HepG2 (cell line): ENCODE measurements around the gene CDC6. TPM values are rescaled to one million over a fixed set of nuclear protein-coding genes. Genes with fewer than 3 reads are reported as not detected.
A peak's percentile ranks its signal among the peaks of the same experiment; 100 is the strongest.

ENCODE experiments used
- ATAC-seq: fragments of 200-7000 bp; cut with Tn5 transposase; 3 replicates; pipeline ENCODE4 v1.9.1; 2020; ENCODE audit warnings: mild to moderate bottlenecking, moderate library complexity
- BruUV-seq: library from RNA; stranded (reverse); fragments of 400-500 nt; replicated peaks from 2 replicates; lab custom pipeline; 2021; lab: Mats Ljungman, UMichigan
- CTCF ChIA-PET: fragments of 300-600 bp; formaldehyde crosslinking; extraction: SDS; loops from one replicate; lab custom pipeline; 2021; ENCODE audit warnings: low total read pairs, inconsistent platforms, low intra/inter-chr PET ratio; lab: Yijun Ruan, JAX
- POLR2A ChIA-PET: fragments of 350-600 bp; sonication (Branson Sonifier 250); formaldehyde crosslinking; loops from one replicate; lab custom pipeline; 2020; ENCODE audit warnings: antibody characterized with exemption, inconsistent platforms; lab: Yijun Ruan, JAX
- DNase-seq: peaks from one replicate; pipeline ENCODE4 v3.0.0-alpha.2; 2015; ENCODE audit warnings: low spot score
- FAIRE-seq: peaks from 3 replicates; lab custom pipeline; 2011; peaks lifted over from hg19 to GRCh38; lab: Jason Lieb, UNC
- H2AFZ ChIP-seq: one replicate; pipeline ENCODE4 v1.6.1; 2011; ENCODE audit warnings: low read length, inconsistent platforms
- H3K27ac ChIP-seq: fragments of 300-600 bp; 3 replicates; pipeline ENCODE4 v1.8.0; 2011; ENCODE audit warnings: mixed run types, mild to moderate bottlenecking, mixed read lengths, low read length, inconsistent platforms; ENCODE audit not compliant: insufficient read depth; ENCODE audit errors: extremely low read length
- H3K27me3 ChIP-seq, 2 experiments: fragments of 200-600 bp in 1 of 2; 2 replicates in 1 of 2; 3 replicates in 1 of 2; pipeline versions ENCODE4 v1.6.0 to v1.8.0; 2011; ENCODE audit warnings: low read length in 2 of 2, mild to moderate bottlenecking in 2 of 2, moderate library complexity in 2 of 2, inconsistent platforms in 1 of 2; ENCODE audit not compliant: insufficient read depth in 2 of 2, control insufficient read depth in 1 of 2
- H3K36me3 ChIP-seq, 2 experiments: fragments of 200-600 bp in 1 of 2; replicated peaks in 1 of 2; 2 replicates in 1 of 2; 3 replicates in 1 of 2; pipeline versions ENCODE4 v1.5.1 to v1.8.0; 2011; ENCODE audit warnings: low read length in 2 of 2, inconsistent platforms in 1 of 2; ENCODE audit not compliant: insufficient read depth in 2 of 2, control insufficient read depth in 1 of 2
- H3K4me1 ChIP-seq: 2 replicates; pipeline ENCODE4 v1.5.1; 2012; ENCODE audit warnings: low read length, inconsistent platforms; ENCODE audit not compliant: insufficient read depth
- H3K4me2 ChIP-seq: 2 replicates; pipeline ENCODE4 v1.6.0; 2011; ENCODE audit warnings: low read depth, low read length, inconsistent platforms
- H3K4me3 ChIP-seq, 3 experiments: fragments of 200-600 bp in 1 of 3; sonication (generic), shearing (Covaris generic) in 1 of 3; replicated peaks in 1 of 3; 2 replicates each; pipeline ENCODE4 v1.5.1; 2011 to 2016; ENCODE audit warnings: low read length in 3 of 3, inconsistent platforms in 2 of 3, low read depth in 2 of 3, mild to moderate bottlenecking in 2 of 3, control low read depth in 1 of 3, mixed read lengths in 1 of 3; ENCODE audit not compliant: insufficient read depth in 1 of 3
- H3K79me2 ChIP-seq: one replicate; pipeline ENCODE4 v1.6.1; 2011; ENCODE audit warnings: low read length, inconsistent platforms; ENCODE audit not compliant: insufficient read depth
- H3K9ac ChIP-seq: 2 replicates; pipeline ENCODE4 v1.6.0; 2011; ENCODE audit warnings: mild to moderate bottlenecking, low read depth, low read length, inconsistent platforms; ENCODE audit not compliant: insufficient read depth
- H3K9me3 ChIP-seq: 2 replicates; pipeline ENCODE4 v1.5.1; 2012; ENCODE audit warnings: mild to moderate bottlenecking, low read length
- H4K20me1 ChIP-seq: 2 replicates; pipeline ENCODE4 v1.6.0; 2011; ENCODE audit warnings: inconsistent platforms, mild to moderate bottlenecking, low read length, moderate library complexity; ENCODE audit not compliant: insufficient read depth
- CEBPG ChIP-seq: IDR thresholded peaks from 2 replicates; pipeline ENCODE4 v1.6.1; 2016
- HDAC2 ChIP-seq: sonication (generic); formaldehyde crosslinking; IDR thresholded peaks from 2 replicates; pipeline ENCODE4 v1.4.0; 2020; ENCODE audit warnings: missing genetic modification reagents
- PAWR ChIP-seq: sonication (generic); formaldehyde crosslinking; IDR thresholded peaks from 2 replicates; pipeline ENCODE4 v1.4.0; 2020; ENCODE audit warnings: missing genetic modification reagents, mild to moderate bottlenecking, borderline replicate concordance
- YEATS2 ChIP-seq: sonication (generic); formaldehyde crosslinking; IDR thresholded peaks from 2 replicates; pipeline ENCODE4 v1.4.0; 2020; ENCODE audit warnings: missing genetic modification reagents, borderline replicate concordance
- YEATS4 ChIP-seq: sonication (generic); formaldehyde crosslinking; IDR thresholded peaks from 2 replicates; pipeline ENCODE4 v1.4.0; 2020; ENCODE audit warnings: missing genetic modification reagents, borderline replicate concordance
- YY1 ChIP-seq: IDR thresholded peaks from 2 replicates; pipeline ENCODE4 v1.6.1; 2011; ENCODE audit warnings: low read length, low read depth, moderate library complexity, mild to moderate bottlenecking; ENCODE audit not compliant: insufficient read depth, insufficient replicate concordance
- ZBTB20 ChIP-seq: sonication (generic); formaldehyde crosslinking; IDR thresholded peaks from 2 replicates; pipeline ENCODE4 v1.8.1; 2023; ENCODE audit warnings: missing genetic modification reagents, low read depth, mild to moderate bottlenecking, borderline replicate concordance
- ZNF232 ChIP-seq: sonication (generic); formaldehyde crosslinking; IDR thresholded peaks from 2 replicates; pipeline ENCODE4 v1.4.0; 2020; ENCODE audit warnings: missing genetic modification reagents, borderline replicate concordance
- ZNF260 ChIP-seq: sonication (generic); formaldehyde crosslinking; IDR thresholded peaks from 2 replicates; pipeline ENCODE4 v1.4.0; 2020; ENCODE audit warnings: missing genetic modification reagents, low read depth, mild to moderate bottlenecking, borderline replicate concordance
- ZNF264 ChIP-seq: sonication (generic); formaldehyde crosslinking; IDR thresholded peaks from 2 replicates; pipeline ENCODE4 v1.4.0; 2020; ENCODE audit warnings: missing genetic modification reagents
- WGBS: methylation state at CpG from one replicate; pipeline ENCODE4 v1.1.6; 2017; ENCODE audit warnings: low lambda C conversion rate; 5-methylcytosine and 5-hydroxymethylcytosine counted together
- in situ Hi-C: cut with HindIII; loops from 2 replicates; pipeline ENCODE4 v1.10.0; 2017; ENCODE audit warnings: low pct_unique_long_range_greater_than_20kb; ENCODE audit not compliant: extremely low pct_ligation_motif_present
- intact Hi-C: fragments of 100-400 bp; cut with micrococcal nuclease; formaldehyde crosslinking; loops from one replicate; pipeline ENCODE4 v1.10.0; 2022; ENCODE audit not compliant: unreplicated experiment
- polyA plus RNA-seq, 8 experiments: library from polyadenylated mRNA; depleted of rRNA in 3 of 8; stranded (reverse) in 7 of 8; unstranded in 1 of 8; fragments of >200 nt; fragmentation: Illumina TruSeq in 4 of 8; extraction: Trizol in 4 of 8; gene quantifications; 2 replicates each; pipeline versions ENCODE4 v1.2.1 to v1.2.3, GENCODE V29; 2011 to 2016; ENCODE audit warnings: low read depth in 4 of 8, missing spikeins in 1 of 8, mixed read lengths in 1 of 8; ENCODE audit not compliant: insufficient read depth in 1 of 8
- total RNA-seq, 5 experiments: library from RNA; depleted of rRNA; stranded (reverse); fragments of >200 nt; fragmentation: Illumina TruSeq; extraction: Trizol; gene quantifications; 2 replicates each; pipeline ENCODE4 v1.2.3, GENCODE V29; 2016; ENCODE audit warnings: low read depth in 1 of 5
- TF ChIP-seq, protein P1 (sequence below): sonication (generic); formaldehyde crosslinking; IDR thresholded peaks from 2 replicates; pipeline ENCODE4 v1.9.0; 2021; ENCODE audit warnings: missing genetic modification reagents, borderline replicate concordance
- TF ChIP-seq, protein P2 (sequence below): sonication (generic); formaldehyde crosslinking; IDR thresholded peaks from 2 replicates; pipeline ENCODE4; 2020; ENCODE audit warnings: missing genetic modification reagents, mild to moderate bottlenecking, borderline replicate concordance
- TF ChIP-seq, protein P3 (sequence below): sonication (generic); formaldehyde crosslinking; IDR thresholded peaks from 2 replicates; pipeline ENCODE4 v1.5.0; 2020; ENCODE audit warnings: missing genetic modification reagents
- TF ChIP-seq, protein P4 (sequence below): sonication (generic); formaldehyde crosslinking; IDR thresholded peaks from 2 replicates; pipeline ENCODE4 v1.4.0; 2020; ENCODE audit warnings: missing genetic modification reagents, mild to moderate bottlenecking, borderline replicate concordance

Gene CDC6
- total and polyA plus RNA-seq, 2 of the 13 experiments (the other 11 are each of a cell fraction or from before 2014, with no cell fraction given): 17.4 to 114 TPM

DNA sequence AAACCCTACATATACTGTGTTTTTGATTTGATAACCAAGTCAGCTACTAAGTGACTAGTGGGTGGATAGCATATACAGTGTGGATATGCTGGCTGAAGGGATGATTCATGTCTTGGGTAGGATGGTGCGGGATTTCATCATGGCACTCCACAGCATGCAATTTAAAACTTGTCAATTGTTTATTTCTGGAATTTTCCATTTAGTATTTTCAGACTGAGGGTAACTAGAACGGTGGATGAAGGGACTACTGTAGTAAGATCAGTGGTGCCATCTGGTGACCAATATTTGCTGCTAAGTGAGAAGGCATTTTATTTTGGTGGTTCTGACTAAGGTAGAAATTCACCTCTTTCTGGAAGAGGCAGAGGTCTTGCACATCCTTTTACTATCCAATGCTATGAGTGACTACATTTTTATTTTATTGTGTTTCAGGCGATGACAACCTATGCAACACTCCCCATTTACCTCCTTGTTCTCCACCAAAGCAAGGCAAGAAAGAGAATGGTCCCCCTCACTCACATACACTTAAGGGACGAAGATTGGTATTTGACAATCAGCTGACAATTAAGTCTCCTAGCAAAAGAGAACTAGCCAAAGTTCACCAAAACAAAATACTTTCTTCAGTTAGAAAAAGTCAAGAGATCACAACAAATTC is 3.1 kb downstream of the CDC6 start:
- POLR2A ChIA-PET: interaction anchor here (1.6 kb wide), 1 partner anchor 178 kb away, joined by 7 read pairs; no protein-coding TSS in a partner anchor
- intact Hi-C loops: loop anchor here (1.0 kb wide), 2 partner anchors 88 to 277 kb away; no protein-coding TSS in a partner anchor
- peak; percentile 57 for FAIRE-seq
- TF ChIP-seq YEATS2 (CRISPR knock-in tag) (peak; percentile 42; the same call in 1 of the 2 replicates), PAWR (CRISPR knock-in tag) (no peak), ZBTB20 (CRISPR knock-in tag) (no peak), YEATS4 (CRISPR knock-in tag) (no peak), ZNF260 (CRISPR knock-in tag) (no peak), ZNF232 (CRISPR knock-in tag) (no peak), YY1 (no peak), ZNF264 (no peak), CEBPG (CRISPR knock-in tag) (no peak), HDAC2 (CRISPR knock-in tag) (no peak)
- TF ChIP-seq, protein P1, sequence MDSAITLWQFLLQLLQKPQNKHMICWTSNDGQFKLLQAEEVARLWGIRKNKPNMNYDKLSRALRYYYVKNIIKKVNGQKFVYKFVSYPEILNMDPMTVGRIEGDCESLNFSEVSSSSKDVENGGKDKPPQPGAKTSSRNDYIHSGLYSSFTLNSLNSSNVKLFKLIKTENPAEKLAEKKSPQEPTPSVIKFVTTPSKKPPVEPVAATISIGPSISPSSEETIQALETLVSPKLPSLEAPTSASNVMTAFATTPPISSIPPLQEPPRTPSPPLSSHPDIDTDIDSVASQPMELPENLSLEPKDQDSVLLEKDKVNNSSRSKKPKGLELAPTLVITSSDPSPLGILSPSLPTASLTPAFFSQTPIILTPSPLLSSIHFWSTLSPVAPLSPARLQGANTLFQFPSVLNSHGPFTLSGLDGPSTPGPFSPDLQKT (CRISPR knock-in tag): no peak
- TF ChIP-seq, protein P2, sequence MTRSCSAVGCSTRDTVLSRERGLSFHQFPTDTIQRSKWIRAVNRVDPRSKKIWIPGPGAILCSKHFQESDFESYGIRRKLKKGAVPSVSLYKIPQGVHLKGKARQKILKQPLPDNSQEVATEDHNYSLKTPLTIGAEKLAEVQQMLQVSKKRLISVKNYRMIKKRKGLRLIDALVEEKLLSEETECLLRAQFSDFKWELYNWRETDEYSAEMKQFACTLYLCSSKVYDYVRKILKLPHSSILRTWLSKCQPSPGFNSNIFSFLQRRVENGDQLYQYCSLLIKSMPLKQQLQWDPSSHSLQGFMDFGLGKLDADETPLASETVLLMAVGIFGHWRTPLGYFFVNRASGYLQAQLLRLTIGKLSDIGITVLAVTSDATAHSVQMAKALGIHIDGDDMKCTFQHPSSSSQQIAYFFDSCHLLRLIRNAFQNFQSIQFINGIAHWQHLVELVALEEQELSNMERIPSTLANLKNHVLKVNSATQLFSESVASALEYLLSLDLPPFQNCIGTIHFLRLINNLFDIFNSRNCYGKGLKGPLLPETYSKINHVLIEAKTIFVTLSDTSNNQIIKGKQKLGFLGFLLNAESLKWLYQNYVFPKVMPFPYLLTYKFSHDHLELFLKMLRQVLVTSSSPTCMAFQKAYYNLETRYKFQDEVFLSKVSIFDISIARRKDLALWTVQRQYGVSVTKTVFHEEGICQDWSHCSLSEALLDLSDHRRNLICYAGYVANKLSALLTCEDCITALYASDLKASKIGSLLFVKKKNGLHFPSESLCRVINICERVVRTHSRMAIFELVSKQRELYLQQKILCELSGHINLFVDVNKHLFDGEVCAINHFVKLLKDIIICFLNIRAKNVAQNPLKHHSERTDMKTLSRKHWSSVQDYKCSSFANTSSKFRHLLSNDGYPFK (CRISPR knock-in tag): no peak
- TF ChIP-seq, protein P3, sequence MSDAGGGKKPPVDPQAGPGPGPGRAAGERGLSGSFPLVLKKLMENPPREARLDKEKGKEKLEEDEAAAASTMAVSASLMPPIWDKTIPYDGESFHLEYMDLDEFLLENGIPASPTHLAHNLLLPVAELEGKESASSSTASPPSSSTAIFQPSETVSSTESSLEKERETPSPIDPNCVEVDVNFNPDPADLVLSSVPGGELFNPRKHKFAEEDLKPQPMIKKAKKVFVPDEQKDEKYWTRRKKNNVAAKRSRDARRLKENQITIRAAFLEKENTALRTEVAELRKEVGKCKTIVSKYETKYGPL (CRISPR knock-in tag): no peak
- TF ChIP-seq, protein P4, sequence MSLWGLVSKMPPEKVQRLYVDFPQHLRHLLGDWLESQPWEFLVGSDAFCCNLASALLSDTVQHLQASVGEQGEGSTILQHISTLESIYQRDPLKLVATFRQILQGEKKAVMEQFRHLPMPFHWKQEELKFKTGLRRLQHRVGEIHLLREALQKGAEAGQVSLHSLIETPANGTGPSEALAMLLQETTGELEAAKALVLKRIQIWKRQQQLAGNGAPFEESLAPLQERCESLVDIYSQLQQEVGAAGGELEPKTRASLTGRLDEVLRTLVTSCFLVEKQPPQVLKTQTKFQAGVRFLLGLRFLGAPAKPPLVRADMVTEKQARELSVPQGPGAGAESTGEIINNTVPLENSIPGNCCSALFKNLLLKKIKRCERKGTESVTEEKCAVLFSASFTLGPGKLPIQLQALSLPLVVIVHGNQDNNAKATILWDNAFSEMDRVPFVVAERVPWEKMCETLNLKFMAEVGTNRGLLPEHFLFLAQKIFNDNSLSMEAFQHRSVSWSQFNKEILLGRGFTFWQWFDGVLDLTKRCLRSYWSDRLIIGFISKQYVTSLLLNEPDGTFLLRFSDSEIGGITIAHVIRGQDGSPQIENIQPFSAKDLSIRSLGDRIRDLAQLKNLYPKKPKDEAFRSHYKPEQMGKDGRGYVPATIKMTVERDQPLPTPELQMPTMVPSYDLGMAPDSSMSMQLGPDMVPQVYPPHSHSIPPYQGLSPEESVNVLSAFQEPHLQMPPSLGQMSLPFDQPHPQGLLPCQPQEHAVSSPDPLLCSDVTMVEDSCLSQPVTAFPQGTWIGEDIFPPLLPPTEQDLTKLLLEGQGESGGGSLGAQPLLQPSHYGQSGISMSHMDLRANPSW: no peak

More for the DNA sequence above, 3.1 kb downstream of the CDC6 start:
- ATAC-seq: no peak
- CTCF ChIA-PET: interaction anchor here (0.9 to 2.5 kb wide), 5 partner anchors 64 to 277 kb away, joined by 3 to 38 read pairs (median 9); no protein-coding TSS in a partner anchor
- H3K4me3 ChIP-seq: no peak overlapping the region
- in situ Hi-C loops: no loop called here
- H3K9ac ChIP-seq: no peak overlapping the region
- peak overlapping the region; percentile 10 for H3K27ac ChIP-seq
- peaks cover 51% of the 10 kb centered on the region for H3K4me1 ChIP-seq
- DNase-seq: peak; percentile 86
- no peaks in the 10 kb centered on the region for H3K27me3 ChIP-seq
- BruUV-seq: no TSS peak
- no peak overlapping the region for H2AFZ ChIP-seq
- H4K20me1 ChIP-seq: no peaks in the 10 kb centered on the region
- H3K36me3 ChIP-seq: peaks cover 15 to 49% of the 10 kb centered on the region in 2 experiments
- H3K79me2 ChIP-seq: peaks cover 32% of the 10 kb centered on the region
- 69% methylated on average over 4 of the region's 4 CpGs for WGBS
- H3K9me3 ChIP-seq: no peaks in the 10 kb centered on the region
- H3K4me2 ChIP-seq: peak overlapping the region; percentile 9; the same call in 1 of the 2 replicates
